Caki2 (cell line): ENCODE measurements around the gene IL10RA. TPM values are rescaled to one million over a fixed set of nuclear protein-coding genes. Genes with fewer than 3 reads are reported as not detected.
"Not testable (repeated sequence)": the region's sequence is repeated elsewhere in the genome, so short reads cannot be mapped to it uniquely, and the experiment has no call there.

ENCODE experiments used
- DNase-seq: peaks from one replicate; pipeline ENCODE4 v3.0.0-alpha.2; 2015; ENCODE audit warnings: low read depth
- in situ Hi-C: cut with HindIII; loops from 2 replicates; pipeline ENCODE4 v1.10.0; 2016; ENCODE audit warnings: low sequenced_read_pairs, low pct_unique_long_range_greater_than_20kb, mixed read lengths
- total RNA-seq: library from RNA; depleted of rRNA; stranded (reverse); fragments of >200 nt; shearing (Covaris generic); gene quantifications from 2 replicates; pipeline ENCODE4 v1.2.3, GENCODE V29; 2014; ENCODE audit warnings: low replicate concordance

Gene IL10RA
- total RNA-seq, 1 experiment from 2014 or later: not detected

DNA sequence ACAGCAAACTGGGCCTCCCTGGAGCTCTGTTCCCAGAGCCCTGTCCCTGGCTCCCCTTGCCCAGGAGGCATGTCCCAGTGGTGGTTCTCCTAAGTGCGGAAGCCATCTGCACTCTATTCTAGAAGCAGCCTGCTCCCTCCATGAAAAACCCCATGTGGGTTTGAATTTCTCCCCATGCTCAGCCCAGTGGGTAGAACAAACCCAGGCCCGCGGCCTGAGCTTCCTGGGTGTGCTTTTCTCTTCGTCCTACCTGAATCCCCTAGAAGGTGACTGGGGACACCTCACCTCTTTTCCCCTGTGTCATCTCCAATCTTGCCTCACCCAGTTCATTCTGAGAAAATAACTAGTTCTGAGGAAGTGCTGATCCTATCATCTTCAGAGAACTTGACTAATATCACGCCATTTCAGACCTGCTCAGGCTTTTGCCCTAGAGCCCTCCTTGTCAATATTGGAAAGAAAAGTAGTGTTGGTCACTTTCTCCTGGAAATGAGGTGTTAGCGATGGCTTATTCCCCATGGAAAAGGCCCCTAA lies 15.9 kb downstream of the IL10RA start:
- no peak for DNase-seq
- in situ Hi-C loops: no loop called here

DNA sequence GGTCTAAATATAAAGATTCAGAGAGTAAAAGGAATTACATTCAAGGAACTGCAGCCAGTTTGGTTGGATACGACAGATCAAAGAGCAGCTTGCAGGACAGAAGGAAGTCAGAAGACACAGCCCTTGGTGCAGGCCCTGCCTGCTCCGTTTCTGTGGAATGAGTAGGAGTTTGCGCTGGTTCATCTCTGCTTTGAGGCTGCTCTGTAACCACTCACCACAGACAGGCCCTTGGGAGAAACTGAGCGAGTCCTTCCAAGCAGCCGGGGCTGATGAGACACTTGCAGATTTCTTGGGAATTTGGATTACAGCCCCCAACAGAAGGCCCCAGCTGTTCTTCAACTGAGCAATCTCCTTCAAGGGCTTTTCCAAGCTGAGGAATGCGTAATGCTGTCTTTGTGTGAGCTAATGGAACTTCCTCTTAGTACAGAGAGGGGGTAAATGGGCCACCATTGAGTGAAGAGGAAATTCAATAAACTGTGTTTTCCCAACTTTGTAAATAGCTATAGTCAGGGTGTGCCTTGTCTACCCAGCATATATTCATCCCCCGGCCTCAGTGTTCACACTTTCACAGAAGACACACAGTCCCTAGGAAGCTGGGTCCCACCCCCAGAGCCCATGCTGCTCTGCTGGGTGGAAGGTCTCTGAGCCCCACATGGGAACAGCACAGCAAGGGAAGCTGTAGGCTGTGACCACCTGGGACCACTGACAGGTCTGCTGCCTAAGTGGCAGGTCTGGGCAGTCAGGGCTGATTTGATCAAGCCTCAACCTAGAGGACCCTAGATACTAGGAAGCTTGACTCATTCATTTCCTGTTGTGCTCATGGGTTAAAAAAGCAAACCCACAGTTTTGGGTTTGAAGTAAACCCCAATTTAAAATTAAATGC lies 16.6 kb downstream of the IL10RA start:
- DNase-seq: no peak
- in situ Hi-C loops: no loop called here

DNA sequence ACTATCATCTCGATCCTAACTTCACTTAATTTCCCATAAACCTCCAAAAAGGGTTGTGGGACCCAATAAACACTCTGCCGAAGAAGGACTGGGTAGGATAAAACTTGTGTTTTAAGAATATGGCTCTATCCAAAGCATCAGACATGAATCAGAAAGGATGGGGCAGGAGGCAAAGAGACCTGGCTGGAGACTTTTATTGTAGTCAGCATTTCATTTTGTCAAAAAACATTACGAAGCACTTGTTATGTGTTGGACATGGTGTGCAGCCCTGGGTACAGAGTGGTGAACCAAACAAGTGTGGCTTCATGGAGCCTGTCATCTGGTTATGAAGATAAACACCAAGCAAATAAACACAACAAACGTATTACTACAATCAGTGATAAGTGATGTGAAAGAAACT lies 17.3 kb downstream of the IL10RA start:
- in situ Hi-C loops: no loop called here

DNA sequence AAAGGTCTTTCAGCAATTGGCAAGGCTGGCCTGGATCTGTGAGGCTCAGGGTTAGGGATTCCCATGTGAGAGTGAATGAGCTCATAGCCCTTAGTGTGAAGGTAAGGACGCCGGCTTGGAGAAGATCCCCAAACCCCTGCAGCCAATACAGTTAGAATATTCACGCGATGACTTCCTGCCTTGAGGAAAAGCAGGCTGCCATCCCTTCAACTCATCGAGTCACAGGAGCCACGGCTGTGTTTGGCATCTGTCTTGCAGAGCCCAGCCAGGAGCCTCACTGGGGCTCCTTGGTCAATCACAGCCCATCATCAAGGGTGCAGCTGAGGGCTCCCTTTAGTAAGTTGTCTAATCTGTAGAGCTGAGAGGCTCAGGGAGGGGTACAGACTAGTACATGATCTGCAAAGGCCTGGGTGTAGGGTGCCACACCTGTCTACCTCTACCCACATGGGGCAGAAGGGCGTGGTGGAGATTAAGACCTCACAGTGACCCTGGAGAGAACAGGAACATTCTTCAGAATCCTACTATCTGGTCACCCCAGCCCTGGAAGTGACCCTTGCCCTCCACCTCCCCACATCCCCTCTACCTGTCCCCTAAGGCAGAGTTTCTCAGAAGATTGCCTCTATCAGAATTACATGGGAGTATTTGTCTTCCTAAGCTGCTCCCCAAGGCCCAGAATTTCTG lies 18.5 kb downstream of the IL10RA start:
- DNase-seq: no peak
- in situ Hi-C loops: no loop called here

More for the DNA sequence above, 17.3 kb downstream of the IL10RA start:
- DNase-seq: no peak

DNA sequence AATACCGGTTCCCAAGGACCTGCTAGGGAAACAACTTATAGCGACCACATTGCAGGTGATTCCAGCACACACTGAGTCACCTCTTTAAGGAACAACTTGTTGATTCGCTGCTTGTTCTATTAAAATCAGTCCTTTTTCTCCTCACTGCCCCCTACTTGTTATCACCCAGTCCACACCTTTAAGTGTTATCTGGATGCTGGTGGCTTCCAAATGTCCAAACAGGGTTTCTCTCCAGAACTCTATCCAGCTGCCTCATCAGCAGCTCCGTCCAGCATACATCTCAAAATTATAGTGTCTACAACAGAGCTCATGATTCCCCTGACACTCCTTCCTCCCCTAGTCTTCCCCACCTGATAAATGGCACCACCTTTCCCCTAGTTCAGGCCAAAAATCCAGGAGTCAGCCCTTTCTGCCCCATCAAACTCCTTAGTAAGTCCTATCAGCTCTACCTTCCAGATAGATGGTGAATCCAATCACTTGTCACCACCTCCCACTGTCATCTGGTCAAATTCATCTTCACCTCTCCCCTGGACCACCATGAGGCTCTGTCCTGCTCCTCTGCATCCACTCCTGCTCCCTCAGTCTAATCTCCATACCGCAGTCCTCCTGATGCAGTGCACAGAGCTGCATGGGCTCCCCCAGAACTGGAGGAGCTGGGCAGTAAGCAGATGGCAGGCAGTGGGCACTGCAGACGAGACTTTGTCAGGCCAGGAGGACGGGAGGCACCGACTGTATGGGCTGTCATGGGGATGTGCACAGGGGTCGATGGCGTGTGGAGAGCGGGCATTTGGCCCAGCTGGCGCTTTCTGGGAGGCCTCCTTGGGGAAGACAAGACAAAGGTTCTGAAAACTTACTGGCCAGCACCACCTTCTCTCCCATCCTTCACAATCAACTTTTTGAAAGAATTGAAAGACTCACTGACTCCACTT lies 19.3 kb downstream of the IL10RA start:
- DNase-seq: no peak

DNA sequence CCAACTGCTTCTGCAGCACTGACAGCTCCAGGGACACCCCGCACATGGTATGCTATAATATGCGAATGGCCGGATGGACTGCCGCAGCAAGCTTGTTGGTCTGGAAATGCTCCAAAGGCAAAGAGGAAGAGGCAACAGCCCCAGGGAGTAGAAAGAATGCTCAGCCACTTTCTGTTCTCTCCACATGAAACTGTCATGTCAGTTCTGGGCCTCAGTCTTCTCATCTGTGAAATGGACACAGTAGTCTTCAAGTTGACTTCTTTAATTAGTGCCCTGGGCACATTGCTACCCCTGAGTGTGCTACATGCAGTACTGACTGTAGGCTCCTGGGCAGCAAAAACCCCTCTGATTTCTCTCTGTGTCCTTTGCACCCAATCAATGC lies 19.9 kb downstream of the IL10RA start:
- in situ Hi-C loops: no loop called here

More for the DNA sequence above, 19.3 kb downstream of the IL10RA start:
- in situ Hi-C loops: no loop called here

DNA sequence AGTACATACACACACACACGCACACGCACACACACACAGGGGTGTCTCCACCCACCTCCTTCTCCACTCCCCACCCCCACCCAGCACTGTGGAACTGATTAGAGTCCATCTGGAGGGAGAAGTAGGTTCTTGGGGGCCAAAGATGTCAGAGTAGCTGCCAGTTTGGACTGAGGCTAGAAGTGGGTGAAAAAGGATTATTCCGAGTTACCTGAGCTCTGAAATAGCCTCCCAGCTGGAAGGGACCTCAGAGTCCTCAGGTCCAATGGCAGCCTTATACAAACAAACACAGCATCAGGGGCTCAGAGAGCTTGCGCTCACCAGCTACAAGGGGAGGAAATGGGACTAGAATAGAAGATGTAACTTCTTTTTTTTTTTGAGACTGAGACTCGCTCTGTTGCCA lies 20.8 kb downstream of the IL10RA start:
- in situ Hi-C loops: no loop called here
- DNase-seq: no peak

More for the DNA sequence above, 19.9 kb downstream of the IL10RA start:
- DNase-seq: no peak

DNA sequence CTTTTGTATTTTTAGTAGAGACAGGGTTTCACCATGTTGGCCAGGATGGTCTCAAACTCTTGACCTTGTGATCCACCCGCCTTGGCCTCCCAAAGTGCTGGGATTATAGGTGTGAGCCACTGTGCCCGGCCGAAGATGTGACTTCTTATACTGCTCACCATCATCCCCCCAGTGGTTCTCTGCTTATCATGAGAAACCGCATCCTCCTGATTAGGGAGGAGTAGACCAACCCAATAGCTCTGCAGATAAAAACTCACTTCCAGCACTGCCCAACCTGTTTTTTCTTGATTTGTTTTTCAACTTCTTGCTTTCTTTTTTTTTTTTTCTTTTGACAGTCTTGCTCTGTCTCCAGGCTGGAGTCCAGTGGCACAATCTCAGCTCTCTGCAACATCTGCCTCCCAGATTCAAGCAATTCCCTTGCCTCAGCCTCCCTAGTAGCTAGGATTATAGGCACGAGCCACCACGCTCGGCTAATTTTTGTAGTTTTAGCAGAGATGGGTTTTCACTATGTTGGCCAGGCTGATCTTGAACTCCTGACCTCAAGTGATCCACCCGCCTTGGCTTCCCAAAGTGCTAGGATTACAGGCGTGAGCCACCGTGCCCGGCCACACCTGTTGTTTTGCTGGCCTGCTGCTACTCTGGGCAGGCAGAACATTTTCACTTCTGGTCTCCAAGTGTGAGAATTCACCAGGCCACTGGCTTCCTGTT lies 21.5 kb downstream of the IL10RA start:
- DNase-seq, in situ Hi-C loops: not testable (repeated sequence)

DNA sequence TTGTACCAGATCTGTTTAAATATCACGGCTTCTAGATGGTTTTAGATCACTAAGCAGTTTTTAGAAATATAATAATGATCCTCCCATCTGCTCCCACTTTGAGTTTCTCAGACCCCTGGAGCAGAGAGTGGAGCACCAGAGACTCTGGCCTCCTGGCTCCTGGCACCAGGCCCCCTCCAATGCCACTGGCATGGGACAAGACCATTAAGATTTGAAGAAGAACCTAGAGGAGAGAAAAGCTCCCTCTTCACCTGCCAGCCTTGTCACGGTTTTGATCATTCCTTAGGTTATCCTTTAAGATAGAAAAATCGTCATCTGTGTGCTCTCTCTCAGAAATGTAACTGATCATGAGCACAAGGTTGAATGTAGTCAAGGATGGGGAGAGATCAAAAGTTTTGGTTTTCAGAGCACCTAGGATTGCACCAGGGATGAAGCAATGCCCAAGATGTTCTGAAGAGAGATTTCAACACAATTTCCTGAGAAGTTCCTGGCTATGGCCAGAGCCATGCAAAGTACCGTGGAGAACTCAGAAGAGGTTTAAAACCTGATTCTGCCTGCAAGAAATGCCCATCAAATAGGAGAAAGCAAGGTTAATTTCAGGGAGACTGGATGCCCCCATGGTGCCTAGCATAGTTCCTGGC lies 22.2 kb downstream of the IL10RA start:
- no peak for DNase-seq
- in situ Hi-C loops: no loop called here

DNA sequence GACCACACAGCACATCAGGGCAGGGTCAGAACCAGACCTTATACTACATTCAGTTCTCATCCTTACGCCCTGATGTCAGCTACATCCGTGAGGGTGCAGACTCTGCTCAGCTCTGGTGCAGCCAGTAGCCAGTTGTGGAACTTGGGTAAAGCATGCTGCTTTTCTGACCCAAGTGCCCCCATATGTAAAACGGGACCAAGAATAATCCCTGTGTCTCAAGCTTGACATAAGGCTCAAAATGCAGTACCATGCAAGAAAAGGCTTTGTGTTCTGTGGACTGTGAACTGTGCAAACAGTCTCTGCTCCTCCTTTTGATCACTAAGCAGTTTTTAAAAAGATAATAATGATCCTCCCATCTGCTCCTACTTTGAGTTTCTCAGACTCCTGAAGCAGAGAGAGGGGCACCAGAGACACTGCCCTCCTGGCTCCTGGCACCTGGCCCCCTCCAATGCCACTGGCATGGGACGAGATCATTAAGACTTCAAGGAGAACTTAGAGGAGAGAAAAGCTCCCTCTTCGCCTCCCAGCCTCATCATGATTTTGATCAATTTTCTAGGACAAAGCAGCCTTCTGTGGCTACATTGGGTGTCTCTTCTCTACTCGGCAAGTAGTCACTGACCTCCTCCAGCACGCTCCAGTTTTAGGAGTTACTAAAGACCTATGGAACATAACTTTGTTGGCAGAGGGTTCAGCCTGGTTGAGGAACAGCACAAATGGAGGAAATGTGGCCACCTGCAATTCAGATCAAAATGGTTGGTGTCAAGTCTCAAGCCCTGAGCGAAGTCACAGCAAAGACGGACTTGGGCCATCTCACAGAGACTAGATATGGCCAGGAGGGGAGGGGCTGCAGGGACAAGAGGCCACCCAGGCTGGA lies 23.9 kb downstream of the IL10RA start:
- in situ Hi-C loops: no loop called here

DNA sequence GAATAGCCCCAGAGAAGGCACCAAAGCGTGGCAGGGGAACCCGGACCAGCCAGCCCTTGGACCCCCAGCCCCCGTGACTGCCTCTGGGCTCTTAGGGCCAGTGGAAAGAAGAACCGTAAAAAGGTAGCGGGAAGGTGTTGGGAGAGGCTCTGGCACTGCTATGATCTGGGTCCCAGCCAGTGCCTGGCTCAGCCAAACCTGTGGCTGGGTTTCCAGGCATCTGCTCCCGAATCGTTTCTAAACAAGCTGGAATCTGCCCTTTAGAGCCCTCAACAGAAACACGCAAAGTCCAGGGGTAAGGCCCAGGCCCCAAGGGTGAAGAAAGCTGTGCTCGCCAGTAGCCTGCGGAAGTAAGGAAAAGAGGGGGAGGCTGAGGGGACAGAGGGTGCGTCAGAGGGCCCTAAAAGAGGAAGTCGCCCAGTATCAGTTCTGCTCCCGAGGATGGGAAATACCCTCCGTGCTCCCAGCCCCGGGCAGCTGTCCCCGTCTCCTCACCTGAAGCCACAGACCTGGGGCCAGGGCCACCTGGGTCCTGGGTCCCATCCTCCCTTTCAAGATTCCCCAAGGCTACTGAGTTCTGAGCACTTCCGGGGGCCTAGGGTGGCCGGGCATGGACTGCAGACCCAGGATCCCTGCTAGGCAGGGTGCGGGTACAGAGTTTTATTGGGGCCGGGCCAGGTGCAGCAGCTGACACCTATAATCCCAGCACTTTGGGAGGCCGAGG lies 24.7 kb downstream of the IL10RA start:
- in situ Hi-C loops: no loop called here
- no peak for DNase-seq

More for the DNA sequence above, 23.9 kb downstream of the IL10RA start:
- DNase-seq: no peak

DNA sequence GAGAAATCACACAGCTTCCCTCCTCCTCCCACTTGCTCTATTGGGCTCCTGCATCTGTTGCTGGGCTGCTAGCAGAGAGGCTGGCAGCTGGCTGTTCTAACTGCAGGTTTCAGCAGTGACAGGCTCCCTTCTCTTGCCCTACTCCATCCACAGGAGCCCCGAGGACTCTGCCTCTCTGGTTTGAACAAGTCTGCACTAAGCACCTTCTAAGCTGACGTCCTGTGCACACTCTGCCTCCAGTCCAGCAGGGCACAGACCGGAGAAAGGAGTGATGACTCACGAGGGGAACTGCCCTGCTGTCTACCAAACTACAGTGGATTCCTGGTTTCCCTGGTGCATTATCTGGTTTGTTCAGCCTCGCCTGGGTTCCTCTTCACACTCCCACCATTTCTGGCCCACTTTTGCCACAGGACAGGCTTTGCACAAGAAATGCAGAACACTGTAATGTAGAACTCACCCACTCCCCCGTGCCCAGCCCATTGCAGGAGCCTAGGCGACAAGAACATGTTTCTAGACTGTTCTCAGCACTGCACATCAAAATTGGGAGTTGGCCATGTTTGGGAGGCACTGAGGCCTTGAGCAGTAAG lies 26.0 kb downstream of the IL10RA start:
- DNase-seq: peak; percentile 2
- in situ Hi-C loops: no loop called here

DNA sequence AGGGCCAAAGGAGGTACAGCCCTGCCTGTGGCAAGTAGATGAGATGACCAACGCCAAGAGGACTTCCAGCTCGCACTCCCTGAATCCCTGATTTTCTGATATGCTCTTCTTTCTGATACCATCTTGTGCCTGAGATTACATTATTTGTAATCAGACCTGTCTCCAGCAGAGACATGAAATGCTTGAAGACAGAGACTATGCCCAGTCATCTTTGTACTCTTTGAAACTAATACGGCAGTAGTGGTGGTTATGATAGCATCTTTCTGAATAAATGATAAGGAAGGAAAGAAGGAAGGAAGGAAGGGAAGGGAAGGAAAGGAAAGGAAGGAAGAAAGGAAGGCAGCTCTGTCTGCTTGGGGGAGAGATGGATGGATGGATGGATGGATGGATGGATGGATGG lies 27.8 kb downstream of the IL10RA start:
- in situ Hi-C loops: no loop called here
- DNase-seq: no peak

DNA sequence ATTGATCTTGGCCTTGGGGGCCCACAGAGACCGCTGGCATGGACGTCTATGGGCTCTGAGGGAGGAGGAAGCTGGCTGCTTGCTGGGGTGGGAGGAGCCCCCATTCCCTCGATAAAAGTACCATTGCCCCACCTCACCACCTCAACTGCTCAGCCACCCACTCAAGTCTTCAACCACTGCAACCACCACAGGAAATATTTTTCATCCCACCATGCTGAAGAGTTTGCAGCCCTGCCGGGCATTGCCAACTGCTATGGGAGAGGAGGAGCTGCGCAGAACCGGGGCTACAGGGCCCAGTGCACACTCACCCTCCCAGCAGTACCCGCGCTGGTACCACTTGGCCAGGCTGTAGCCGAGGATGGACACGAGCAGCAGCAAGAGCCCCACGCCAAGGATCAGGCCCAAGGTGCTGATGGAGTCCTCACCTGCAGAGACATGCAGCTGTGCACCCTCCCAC lies 29.2 kb downstream of the IL10RA start:
- in situ Hi-C loops: no loop called here

DNA sequence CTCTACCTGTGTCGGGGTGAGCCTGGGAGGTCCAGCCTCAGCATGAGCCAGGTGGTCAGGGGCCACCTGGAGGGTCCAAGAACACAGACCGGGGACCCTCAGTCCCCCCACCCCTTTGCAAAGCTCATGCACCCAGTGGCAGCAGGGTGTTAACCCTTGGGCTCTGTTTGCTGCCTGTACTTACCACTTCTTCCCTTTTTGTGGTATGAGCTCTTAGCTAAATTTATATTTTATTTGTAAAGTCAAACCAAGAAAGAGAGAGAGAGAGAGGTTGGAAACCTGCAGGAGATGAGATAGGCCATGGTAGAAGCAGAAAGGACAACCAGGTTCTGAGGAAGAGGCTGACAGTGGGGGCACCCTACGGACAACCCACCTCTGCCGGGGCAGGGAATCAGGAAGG lies 29.9 kb downstream of the IL10RA start:
- DNase-seq: no peak
- in situ Hi-C loops: no loop called here

More for the DNA sequence above, 29.2 kb downstream of the IL10RA start:
- no peak for DNase-seq
